H9 (cell line): ENCODE data around the gene ZNF133. TPM values are rescaled to one million over a fixed set of nuclear protein-coding genes. Genes with fewer than 3 reads are reported as not detected.

Source experiments
- DNase-seq: peaks from one replicate; pipeline ENCODE4 v3.0.0-alpha.2; 2017
- H2AFZ ChIP-seq: one replicate; pipeline ENCODE4 v1.6.1; 2013; ENCODE audit warnings: mild to moderate bottlenecking, low read length, control low read depth, moderate library complexity
- H2AK5ac ChIP-seq: 2 replicates; pipeline ENCODE4 v1.6.1; 2013; ENCODE audit warnings: low read length, control low read depth, mixed read lengths; ENCODE audit not compliant: insufficient read length
- H2BK120ac ChIP-seq: one replicate; pipeline ENCODE4 v1.6.1; 2013; ENCODE audit warnings: low read depth, mild to moderate bottlenecking, low read length, control low read depth, inconsistent platforms; ENCODE audit not compliant: poor library complexity, severe bottlenecking
- H2BK12ac ChIP-seq: 2 replicates; pipeline ENCODE4 v1.6.1; 2013; ENCODE audit warnings: low read length, control low read depth, mixed read lengths, low read depth; ENCODE audit not compliant: insufficient read length
- H2BK15ac ChIP-seq: 2 replicates; pipeline ENCODE4 v1.6.1; 2013; ENCODE audit warnings: low read depth, low read length, control low read depth
- H2BK20ac ChIP-seq: one replicate; pipeline ENCODE4 v1.6.1; 2013; ENCODE audit warnings: low read depth, mild to moderate bottlenecking, low read length, control low read depth, inconsistent platforms; ENCODE audit not compliant: poor library complexity, severe bottlenecking
- H2BK5ac ChIP-seq: 2 replicates; pipeline ENCODE4 v1.6.1; 2013; ENCODE audit warnings: low read length, control low read depth, mixed read lengths; ENCODE audit not compliant: insufficient read length
- H3K14ac ChIP-seq: 2 replicates; pipeline ENCODE4 v1.6.1; 2013; ENCODE audit warnings: low read length, control low read depth; ENCODE audit not compliant: insufficient read depth
- H3K18ac ChIP-seq: 2 replicates; pipeline ENCODE4 v1.6.1; 2013; ENCODE audit warnings: low read depth, mild to moderate bottlenecking, mixed read lengths, low read length, control low read depth; ENCODE audit not compliant: insufficient read length
- H3K23ac ChIP-seq: 2 replicates; pipeline ENCODE4 v1.6.1; 2013; ENCODE audit warnings: low read length, control low read depth, mixed read lengths, low read depth; ENCODE audit not compliant: insufficient read length
- H3K23me2 ChIP-seq: 2 replicates; pipeline ENCODE4 v1.6.1; 2013; ENCODE audit warnings: low read depth, mild to moderate bottlenecking, mixed read lengths, low read length, control low read depth; ENCODE audit not compliant: insufficient read length, poor library complexity, severe bottlenecking
- H3K27ac ChIP-seq: 2 replicates; pipeline ENCODE4 v1.5.1; 2013; ENCODE audit warnings: low read length, control low read depth, mixed read lengths, low read depth; ENCODE audit not compliant: insufficient read length
- H3K27me3 ChIP-seq: 2 replicates; pipeline ENCODE4 v1.6.1; 2013; ENCODE audit warnings: low read length, control low read depth, inconsistent platforms; ENCODE audit not compliant: insufficient read depth
- H3K4ac ChIP-seq: 2 replicates; pipeline ENCODE4 v1.6.1; 2013; ENCODE audit warnings: low read depth, mild to moderate bottlenecking, control low read depth, inconsistent platforms, low read length, moderate library complexity
- H3K4me1 ChIP-seq: 2 replicates; pipeline ENCODE4 v1.6.1; 2013; ENCODE audit warnings: low read length, control low read depth, inconsistent platforms; ENCODE audit not compliant: insufficient read depth
- H3K4me2 ChIP-seq: 2 replicates; pipeline ENCODE4 v1.6.1; 2013; ENCODE audit warnings: low read length, control low read depth, mixed read lengths; ENCODE audit not compliant: insufficient read length, insufficient read depth
- H3K56ac ChIP-seq: 2 replicates; pipeline ENCODE4 v1.6.1; 2013; ENCODE audit warnings: low read depth, mild to moderate bottlenecking, mixed read lengths, low read length, control low read depth; ENCODE audit not compliant: insufficient read length
- H3K79me1 ChIP-seq: 2 replicates; pipeline ENCODE4 v1.6.1; 2013; ENCODE audit warnings: low read depth, mild to moderate bottlenecking, moderate library complexity, low read length, control low read depth, inconsistent platforms; ENCODE audit not compliant: insufficient read depth, poor library complexity, severe bottlenecking
- H3K79me2 ChIP-seq: 2 replicates; pipeline ENCODE4 v1.6.1; 2013; ENCODE audit warnings: low read length, control low read depth, inconsistent platforms; ENCODE audit not compliant: insufficient read depth
- H3K9ac ChIP-seq: 2 replicates; pipeline ENCODE4 v1.6.1; 2013; ENCODE audit warnings: low read length, control low read depth, mixed read lengths; ENCODE audit not compliant: insufficient read length; ENCODE audit errors: extremely low read depth
- H3K9me3 ChIP-seq: one replicate; pipeline ENCODE4 v1.6.1; 2013; ENCODE audit warnings: low read depth, low read length, inconsistent platforms; ENCODE audit not compliant: control insufficient read depth
- H3T11ph ChIP-seq: one replicate; pipeline ENCODE4 v1.6.1; 2013; ENCODE audit warnings: mild to moderate bottlenecking, low read length, control low read depth, inconsistent platforms
- H4K20me1 ChIP-seq: one replicate; pipeline ENCODE4 v1.6.1; 2013; ENCODE audit not compliant: control insufficient read depth, insufficient read length, insufficient read depth
- H4K5ac ChIP-seq: 2 replicates; pipeline ENCODE4 v1.6.1; 2013; ENCODE audit warnings: low read depth, mild to moderate bottlenecking, mixed read lengths, low read length, control low read depth; ENCODE audit not compliant: insufficient read length
- H4K8ac ChIP-seq: replicated peaks from 2 replicates; pipeline ENCODE4 v1.6.1; 2013; ENCODE audit warnings: low read length, control low read depth, mixed read lengths, low read depth; ENCODE audit not compliant: insufficient read length
- H4K91ac ChIP-seq: 2 replicates; pipeline ENCODE4 v1.6.1; 2013; ENCODE audit warnings: low read depth, mild to moderate bottlenecking, moderate library complexity, mixed read lengths, low read length, control low read depth; ENCODE audit not compliant: insufficient read length
- H3K27ac Mint-ChIP-seq, 3 experiments: 2 replicates in 2 of 3; 3 replicates in 1 of 3; pipeline ENCODE4 v1.8.0; 2020 to 2021; ENCODE audit warnings: mixed read lengths in 3 of 3, mild to moderate bottlenecking in 1 of 3, moderate library complexity in 1 of 3
- H3K27me3 Mint-ChIP-seq: 2 replicates; pipeline ENCODE4 v1.8.0; 2021; ENCODE audit warnings: low read depth, mild to moderate bottlenecking, moderate library complexity, mixed read lengths
- H3K36me3 Mint-ChIP-seq, 3 experiments: 2 replicates in 2 of 3; 3 replicates in 1 of 3; pipeline ENCODE4 v1.8.0; 2020 to 2021; ENCODE audit warnings: low read depth in 3 of 3, mixed read lengths in 3 of 3; ENCODE audit not compliant: insufficient read depth in 1 of 3
- H3K4me1 Mint-ChIP-seq, 2 experiments: 2 replicates each; pipeline ENCODE4 v1.8.0; 2020; ENCODE audit warnings: mixed read lengths in 2 of 2
- H3K4me3 Mint-ChIP-seq, 2 experiments: 2 replicates in 1 of 2; 3 replicates in 1 of 2; pipeline ENCODE4 v1.8.0; 2020 to 2021; ENCODE audit warnings: mild to moderate bottlenecking in 2 of 2, mixed read lengths in 2 of 2, moderate library complexity in 1 of 2
- H3K9me3 Mint-ChIP-seq, 2 experiments: 2 replicates in 1 of 2; 3 replicates in 1 of 2; pipeline ENCODE4 v1.8.0; 2020; ENCODE audit warnings: mild to moderate bottlenecking in 2 of 2, mixed read lengths in 2 of 2, moderate library complexity in 1 of 2
- CTCF ChIP-seq: fragments of 200-600 bp; sonication (generic); conservative IDR thresholded peaks from 3 replicates; pipeline ENCODE4 v1.8.0; 2021; ENCODE audit warnings: antibody characterized with exemption, mild to moderate bottlenecking
- WGBS: extraction: QIAGEN DNeasy Blood & Tissue Kit; methylation state at CpG from one replicate; pipeline ENCODE4 v1.1.7; 2013; ENCODE audit warnings: missing lambda C conversion rate, low lambda C conversion rate, mixed read lengths; ENCODE audit not compliant: insufficient read length; ENCODE audit errors: extremely low coverage; 5-methylcytosine and 5-hydroxymethylcytosine counted together
- total RNA-seq: library from RNA; stranded (reverse); gene quantifications from 2 replicates; pipeline ENCODE4 v1.2.1, GENCODE V29; 2021

Gene ZNF133
- total RNA-seq, 1 experiment from 2014 or later, result 11.0 TPM

DNA sequence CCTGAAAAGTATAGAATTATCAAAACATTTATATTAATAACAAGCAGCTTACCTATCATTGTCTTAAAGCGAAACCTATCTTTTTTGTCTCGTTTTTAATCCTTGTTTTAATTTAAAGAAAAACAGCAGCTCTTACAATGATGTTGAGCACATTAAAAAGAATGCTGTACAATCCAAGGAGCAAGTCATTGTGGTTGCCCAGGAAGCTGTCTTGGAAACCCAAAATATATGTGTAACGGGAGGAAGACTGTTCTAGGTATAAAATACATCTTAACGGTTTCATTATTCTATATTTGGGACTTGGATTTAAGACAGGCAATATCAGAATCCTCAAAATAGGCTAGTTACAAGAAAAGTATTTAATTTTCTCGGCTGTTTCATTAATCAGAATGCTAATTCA lies 21.7 kb downstream of the ZNF133 start:
- Histone ChIP-seq H3K27me3 (no peaks in the 10 kb centered on the region), H3K56ac (no peak overlapping the region), H2BK15ac (no peak overlapping the region)

More for the DNA sequence above, 21.7 kb downstream of the ZNF133 start:
- H3K4me1 ChIP-seq, result no peaks in the 10 kb centered on the region
- Mint-ChIP-seq H3K27ac (no peak overlapping the region), H3K36me3 (peaks cover 1 to 18% (median 16%) of the 10 kb centered on the region in 3 experiments; a peak in 6 of 7 replicates), H3K4me3 (no peak overlapping the region), H3K27me3 (no peaks in the 10 kb centered on the region), H3K4me1 (no peaks in the 10 kb centered on the region), H3K9me3 (no peaks in the 10 kb centered on the region)
- H2BK5ac ChIP-seq, result no peak overlapping the region
- no peak overlapping the region for H4K8ac ChIP-seq
- H3K27ac ChIP-seq, result no peak overlapping the region
- no peak overlapping the region for H3T11ph ChIP-seq
- DNase-seq, result no peak
- no peak overlapping the region for H3K18ac ChIP-seq
- H4K5ac ChIP-seq, result no peak overlapping the region
- H3K79me2 ChIP-seq, result no peaks in the 10 kb centered on the region; the same call in 1 of the 2 replicates
- H3K23ac ChIP-seq, result no peak overlapping the region
- H2AK5ac ChIP-seq, result no peak overlapping the region
- H2AFZ ChIP-seq, result no peak overlapping the region
- no peak overlapping the region for H2BK20ac ChIP-seq
- H3K23me2 ChIP-seq, result no peaks in the 10 kb centered on the region
- no peak overlapping the region for H3K9ac ChIP-seq
- no peaks in the 10 kb centered on the region for H3K79me1 ChIP-seq
- no CpG with 5 or more reads among the region's 5 CpGs for WGBS
- no peaks in the 10 kb centered on the region for H4K20me1 ChIP-seq
- no peaks in the 10 kb centered on the region for H3K9me3 ChIP-seq
- H4K91ac ChIP-seq, result no peak overlapping the region
- no peak overlapping the region for H3K4me2 ChIP-seq
- no peak overlapping the region for H2BK120ac ChIP-seq
- H2BK12ac ChIP-seq, result no peak overlapping the region
- H3K14ac ChIP-seq, result no peak overlapping the region
- H3K4ac ChIP-seq, result no peak overlapping the region
- no peak for TF ChIP-seq CTCF
